Measurements from ENCODE around the gene MYZAP.

MYZAP gene

DNA sequence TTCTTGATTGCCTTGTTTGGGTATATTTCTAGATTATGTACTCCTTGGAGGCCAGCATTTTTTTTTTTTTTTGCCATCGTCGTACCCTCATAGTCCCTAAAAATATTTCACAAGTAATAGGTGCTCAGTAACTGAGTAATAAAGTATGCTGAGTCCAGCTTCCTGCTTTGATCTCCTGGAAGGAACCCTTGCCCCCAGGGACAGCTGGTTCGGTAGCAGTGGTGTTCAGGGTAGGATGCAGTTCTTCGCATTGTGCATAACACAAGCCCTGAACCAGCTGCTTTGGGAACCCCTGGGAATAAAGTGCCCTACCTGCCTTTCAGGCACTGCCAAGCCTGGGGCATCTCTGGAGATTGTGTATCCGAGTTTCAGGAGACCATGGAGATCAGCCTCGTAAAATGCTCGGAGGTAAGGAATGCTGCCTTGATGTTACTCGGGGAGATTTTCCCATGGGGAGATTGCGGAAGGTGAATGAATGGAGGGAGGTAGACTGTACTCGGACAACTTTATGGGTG is 7.6 kb downstream of the MYZAP start:
- H3K4me3 ChIP-seq (replicated peaks; ENCODE audit: low read depth, low read length) = no peak overlapping the region
- DNase-seq (ENCODE audit: low read depth) = no peak
- TF ChIP-seq, protein P1, sequence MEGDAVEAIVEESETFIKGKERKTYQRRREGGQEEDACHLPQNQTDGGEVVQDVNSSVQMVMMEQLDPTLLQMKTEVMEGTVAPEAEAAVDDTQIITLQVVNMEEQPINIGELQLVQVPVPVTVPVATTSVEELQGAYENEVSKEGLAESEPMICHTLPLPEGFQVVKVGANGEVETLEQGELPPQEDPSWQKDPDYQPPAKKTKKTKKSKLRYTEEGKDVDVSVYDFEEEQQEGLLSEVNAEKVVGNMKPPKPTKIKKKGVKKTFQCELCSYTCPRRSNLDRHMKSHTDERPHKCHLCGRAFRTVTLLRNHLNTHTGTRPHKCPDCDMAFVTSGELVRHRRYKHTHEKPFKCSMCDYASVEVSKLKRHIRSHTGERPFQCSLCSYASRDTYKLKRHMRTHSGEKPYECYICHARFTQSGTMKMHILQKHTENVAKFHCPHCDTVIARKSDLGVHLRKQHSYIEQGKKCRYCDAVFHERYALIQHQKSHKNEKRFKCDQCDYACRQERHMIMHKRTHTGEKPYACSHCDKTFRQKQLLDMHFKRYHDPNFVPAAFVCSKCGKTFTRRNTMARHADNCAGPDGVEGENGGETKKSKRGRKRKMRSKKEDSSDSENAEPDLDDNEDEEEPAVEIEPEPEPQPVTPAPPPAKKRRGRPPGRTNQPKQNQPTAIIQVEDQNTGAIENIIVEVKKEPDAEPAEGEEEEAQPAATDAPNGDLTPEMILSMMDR (IDR thresholded peaks at IDR 0.05; ENCODE audit: low read length, missing control alignments) = no peak

GRCh38 chr15:57600197-57600596 is 8.5 kb downstream of the MYZAP start:
- DNase-seq (ENCODE audit: low read depth) = no peak
- no peak overlapping the region for H3K4me3 ChIP-seq (replicated peaks; ENCODE audit: low read depth, low read length)

DNA sequence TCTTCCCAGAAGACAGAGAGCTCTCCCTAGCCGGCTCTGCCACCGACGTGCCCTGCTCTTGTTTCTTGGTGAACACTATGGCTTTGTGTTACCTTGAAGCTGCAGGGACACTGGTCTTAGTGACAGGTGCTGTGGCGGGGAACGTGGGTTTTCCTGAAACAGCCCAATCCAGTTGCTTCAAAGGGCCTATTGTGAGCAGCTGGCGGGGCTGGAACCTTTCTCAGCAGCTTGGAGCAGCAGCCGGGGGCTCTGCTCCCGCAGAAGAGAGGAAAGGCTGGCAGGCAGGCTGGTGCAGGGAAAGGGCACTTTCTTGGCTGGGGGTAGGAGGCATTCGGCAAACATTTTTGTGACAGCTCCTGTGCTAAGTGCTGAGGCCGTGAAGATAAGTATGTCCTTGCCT is 12.8 kb downstream of the MYZAP start:
- TF ChIP-seq, protein P1 (IDR thresholded peaks at IDR 0.05; ENCODE audit: low read length, missing control alignments) = no peak
- no peak overlapping the region for H3K4me3 ChIP-seq (replicated peaks; ENCODE audit: low read depth, low read length)
- DNase-seq (ENCODE audit: low read depth) = no peak

More at GRCh38 chr15:57600197-57600596, 8.5 kb downstream of the MYZAP start:
- TF ChIP-seq, protein P1 (IDR thresholded peaks at IDR 0.05; ENCODE audit: low read length, missing control alignments) = no peak

DNA sequence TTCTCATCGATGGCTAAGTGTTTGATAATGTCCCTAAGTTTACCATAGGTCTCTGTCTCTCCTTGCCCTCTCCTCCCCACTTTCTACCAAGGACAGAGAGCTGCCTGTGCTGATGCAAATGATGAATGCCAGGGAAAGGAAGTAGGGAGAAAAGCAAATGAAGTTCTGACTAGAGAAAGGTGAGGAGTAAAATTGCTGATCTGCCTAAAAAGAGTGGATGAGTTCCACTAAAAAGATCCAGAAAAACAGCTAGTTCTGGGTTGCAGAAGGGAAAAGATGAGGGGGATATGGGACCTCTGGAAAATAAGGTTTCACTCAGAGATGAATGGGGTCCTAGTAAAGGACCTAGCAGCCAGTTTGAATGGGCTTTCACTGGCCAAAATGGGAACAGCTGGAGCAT is 13.8 kb downstream of the MYZAP start:
- no peak for DNase-seq (ENCODE audit: low read depth)
- H3K4me3 ChIP-seq (replicated peaks; ENCODE audit: low read depth, low read length) = no peak overlapping the region
- TF ChIP-seq, protein P1 (IDR thresholded peaks at IDR 0.05; ENCODE audit: low read length, missing control alignments) = no peak

GRCh38 chr15:57606048-57606447 is 14.3 kb downstream of the MYZAP start:
- no peak for DNase-seq (ENCODE audit: low read depth)
- H3K4me3 ChIP-seq (replicated peaks; ENCODE audit: low read depth, low read length) = no peak overlapping the region
- TF ChIP-seq, protein P1 (IDR thresholded peaks at IDR 0.05; ENCODE audit: low read length, missing control alignments) = no peak

GRCh38 chr15:57606816-57607215 is 15.1 kb downstream of the MYZAP start:
- no peak for DNase-seq (ENCODE audit: low read depth)
- no peak overlapping the region for H3K4me3 ChIP-seq (replicated peaks; ENCODE audit: low read depth, low read length)
- TF ChIP-seq, protein P1 (IDR thresholded peaks at IDR 0.05; ENCODE audit: low read length, missing control alignments) = no peak

DNA sequence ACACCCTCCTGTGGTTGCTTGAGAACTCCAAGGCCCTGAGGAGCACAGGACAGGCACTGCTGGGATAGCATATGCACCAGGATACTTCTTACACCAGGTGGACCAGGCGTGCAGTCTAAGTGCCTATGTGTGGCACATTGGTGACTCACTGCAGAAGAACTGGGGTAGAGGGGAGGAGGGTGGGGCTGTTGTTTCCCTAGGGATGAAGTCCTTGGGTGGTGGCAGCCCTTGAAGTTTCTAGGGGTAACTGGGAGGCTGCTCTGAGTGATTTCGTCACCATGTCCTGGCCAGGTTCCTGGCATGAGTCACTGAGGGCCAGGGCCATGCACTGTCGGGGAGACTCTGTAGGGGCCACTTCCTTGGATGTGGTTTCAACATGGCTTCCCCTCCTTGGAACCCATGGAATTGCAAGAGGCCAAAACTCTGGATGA is 15.9 kb downstream of the MYZAP start:
- DNase-seq (ENCODE audit: low read depth) = peak; percentile 67
- H3K4me3 ChIP-seq (replicated peaks; ENCODE audit: low read depth, low read length) = no peak overlapping the region
- TF ChIP-seq, protein P1 (IDR thresholded peaks at IDR 0.05; ENCODE audit: low read length, missing control alignments) = no peak

Measured in fibroblast of pulmonary artery (primary cell).